Chondrocyte (in vitro differentiated cells): ENCODE measurements around the gene LNPK. TPM values are rescaled to one million over a fixed set of nuclear protein-coding genes. Genes with fewer than 3 reads are reported as not detected.
"Not testable (repeated sequence)": the region's sequence is repeated elsewhere in the genome, so short reads cannot be mapped to it uniquely, and the experiment has no call there.

Source experiments
- DNase-seq: peaks from one replicate; pipeline ENCODE4 v3.0.0; 2021; ENCODE audit warnings: mixed read lengths, low spot score
- H3K27ac Mint-ChIP-seq: one replicate; pipeline ENCODE4 v1.8.0; 2021; ENCODE audit warnings: mild to moderate bottlenecking, moderate library complexity, mixed read lengths; ENCODE audit not compliant: unreplicated experiment
- H3K27me3 Mint-ChIP-seq: 2 replicates; pipeline ENCODE4 v1.8.0; 2021; ENCODE audit warnings: low read depth, mixed read lengths
- H3K36me3 Mint-ChIP-seq: 2 replicates; pipeline ENCODE4 v1.8.0; 2021; ENCODE audit warnings: low read depth, mixed read lengths
- H3K4me1 Mint-ChIP-seq: 2 replicates; pipeline ENCODE4 v1.8.0; 2021; ENCODE audit warnings: low read depth, mild to moderate bottlenecking, mixed read lengths
- H3K4me3 Mint-ChIP-seq: one replicate; pipeline ENCODE4 v1.8.0; 2021; ENCODE audit warnings: mild to moderate bottlenecking, moderate library complexity, mixed read lengths; ENCODE audit not compliant: unreplicated experiment
- H3K9me3 Mint-ChIP-seq: 2 replicates; pipeline ENCODE4 v1.8.0; 2021; ENCODE audit warnings: low read depth, mixed read lengths
- CTCF ChIP-seq: fragments of 200-600 bp; sonication (generic); IDR thresholded peaks from 2 replicates; pipeline ENCODE4 v1.5.0; 2021; ENCODE audit warnings: antibody characterized with exemption, mild to moderate bottlenecking, moderate library complexity
- total RNA-seq: library from RNA; stranded (reverse); gene quantifications from 3 replicates; pipeline ENCODE4 v1.2.1, GENCODE V29; 2021

The LNPK gene
- total RNA-seq, 1 donor from 2014 or later: 51.0 TPM

- H3K36me3 Mint-ChIP-seq: peaks cover 29% of the 10 kb centered on the region
- H3K4me1 Mint-ChIP-seq: peaks cover 5% of the 10 kb centered on the region
- H3K27ac Mint-ChIP-seq: no peak overlapping the region
- no peak overlapping the region for H3K4me3 Mint-ChIP-seq
- no peak for TF ChIP-seq CTCF
- no peaks in the 10 kb centered on the region for H3K27me3 Mint-ChIP-seq
- peaks cover 6% of the 10 kb centered on the region for H3K9me3 Mint-ChIP-seq
- no peak for DNase-seq
These were observed 28.7 kb downstream of the LNPK start for GRCh38 chr2:175973373-175973772.

GRCh38 chr2:175966839-175967238 lies 35.2 kb downstream of the LNPK start:
- Mint-ChIP-seq H3K27ac (no peak overlapping the region), H3K36me3 (peaks cover 15% of the 10 kb centered on the region), H3K27me3 (no peaks in the 10 kb centered on the region), H3K4me1 (no peaks in the 10 kb centered on the region), H3K9me3 (peaks cover 4% of the 10 kb centered on the region), H3K4me3 (no peak overlapping the region)
- DNase-seq: no peak
- no peak for TF ChIP-seq CTCF

GRCh38 chr2:175965773-175966172 lies 36.3 kb downstream of the LNPK start:
- H3K4me1 Mint-ChIP-seq: no peaks in the 10 kb centered on the region
- H3K27ac Mint-ChIP-seq: no peak overlapping the region
- peaks cover 20% of the 10 kb centered on the region for H3K36me3 Mint-ChIP-seq
- TF ChIP-seq CTCF: no peak
- no peaks in the 10 kb centered on the region for H3K27me3 Mint-ChIP-seq
- DNase-seq: no peak
- no peak overlapping the region for H3K4me3 Mint-ChIP-seq
- H3K9me3 Mint-ChIP-seq: peaks cover 6% of the 10 kb centered on the region

- H3K4me1 Mint-ChIP-seq: no peaks in the 10 kb centered on the region
- H3K9me3 Mint-ChIP-seq: peaks cover 11% of the 10 kb centered on the region
- H3K27ac Mint-ChIP-seq: no peak overlapping the region
- H3K4me3 Mint-ChIP-seq: no peak overlapping the region
- no peak for DNase-seq
- H3K36me3 Mint-ChIP-seq: peaks cover 27% of the 10 kb centered on the region
- H3K27me3 Mint-ChIP-seq: no peaks in the 10 kb centered on the region
- TF ChIP-seq CTCF: peak; percentile 49
These were observed 37.9 kb downstream of the LNPK start for GRCh38 chr2:175964195-175964594.

GRCh38 chr2:175963171-175963570 lies 38.9 kb downstream of the LNPK start:
- not testable (repeated sequence) for H3K4me1 Mint-ChIP-seq, DNase-seq, H3K27ac Mint-ChIP-seq, H3K27me3 Mint-ChIP-seq, H3K4me3 Mint-ChIP-seq
- Mint-ChIP-seq H3K9me3 (peaks cover 14% of the 10 kb centered on the region), H3K36me3 (peaks cover 35% of the 10 kb centered on the region)

- Mint-ChIP-seq H3K36me3 (peaks cover 35% of the 10 kb centered on the region), H3K4me1 (no peaks in the 10 kb centered on the region), H3K27ac (no peak overlapping the region), H3K4me3 (no peak overlapping the region), H3K9me3 (peaks cover 14% of the 10 kb centered on the region), H3K27me3 (no peaks in the 10 kb centered on the region)
- DNase-seq: no peak
- no peak for TF ChIP-seq CTCF
These were observed 44.2 kb downstream of the LNPK start for GRCh38 chr2:175957845-175958244.
